GM18526 (cell line): ENCODE results near the gene LPCAT3.

Experiments
- POLR2A ChIP-seq: IDR thresholded peaks from 3 replicates; pipeline ENCODE4 v1.6.1; 2011; ENCODE audit not compliant: insufficient read length; ENCODE audit errors: extremely low read depth

The LPCAT3 gene

DNA sequence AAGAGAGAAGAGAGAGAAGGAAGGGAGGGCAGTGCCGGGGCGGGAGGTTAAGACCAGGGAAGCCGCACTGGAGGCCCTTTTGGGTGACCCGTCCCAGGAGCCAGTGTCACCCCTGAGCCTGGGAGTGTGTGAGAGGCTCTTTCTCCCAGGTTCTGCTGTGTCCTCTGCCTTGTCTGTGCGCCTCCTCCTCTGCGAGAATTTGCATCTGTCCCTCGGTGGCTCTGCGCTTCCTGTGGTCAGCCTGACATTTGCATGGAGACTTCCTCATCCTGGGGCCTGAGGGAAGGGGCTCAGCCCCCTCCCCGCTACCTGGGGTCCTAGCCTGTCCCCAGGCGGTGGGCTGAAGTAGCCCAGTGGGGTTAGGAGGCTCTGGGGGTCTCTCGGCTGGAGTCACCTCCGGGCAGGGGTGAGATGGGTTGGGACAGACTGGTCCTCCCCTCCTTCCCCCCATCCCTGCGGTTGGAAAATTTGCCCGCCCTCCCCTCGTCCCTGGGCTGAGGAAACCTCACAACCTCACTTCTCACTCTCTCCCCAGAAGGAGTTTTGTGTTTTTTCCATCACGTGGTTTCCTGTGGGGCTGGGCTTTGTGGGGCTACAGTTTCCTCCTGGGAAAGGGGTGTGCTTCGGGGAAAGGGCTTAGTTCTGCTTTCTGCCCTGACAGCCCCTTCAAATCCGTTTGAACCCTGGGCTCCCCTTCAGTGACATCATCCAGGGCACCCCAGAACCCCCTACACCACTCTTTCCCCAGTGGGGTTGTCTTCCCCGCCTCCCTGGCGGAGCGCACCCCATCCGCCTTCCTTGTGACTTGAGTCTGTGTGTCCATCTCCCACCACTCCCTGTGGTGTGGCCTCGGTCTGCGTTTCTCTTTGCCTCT, 64.6 kb downstream of the LPCAT3 start:
- TF ChIP-seq POLR2A, result peak; percentile 99

DNA sequence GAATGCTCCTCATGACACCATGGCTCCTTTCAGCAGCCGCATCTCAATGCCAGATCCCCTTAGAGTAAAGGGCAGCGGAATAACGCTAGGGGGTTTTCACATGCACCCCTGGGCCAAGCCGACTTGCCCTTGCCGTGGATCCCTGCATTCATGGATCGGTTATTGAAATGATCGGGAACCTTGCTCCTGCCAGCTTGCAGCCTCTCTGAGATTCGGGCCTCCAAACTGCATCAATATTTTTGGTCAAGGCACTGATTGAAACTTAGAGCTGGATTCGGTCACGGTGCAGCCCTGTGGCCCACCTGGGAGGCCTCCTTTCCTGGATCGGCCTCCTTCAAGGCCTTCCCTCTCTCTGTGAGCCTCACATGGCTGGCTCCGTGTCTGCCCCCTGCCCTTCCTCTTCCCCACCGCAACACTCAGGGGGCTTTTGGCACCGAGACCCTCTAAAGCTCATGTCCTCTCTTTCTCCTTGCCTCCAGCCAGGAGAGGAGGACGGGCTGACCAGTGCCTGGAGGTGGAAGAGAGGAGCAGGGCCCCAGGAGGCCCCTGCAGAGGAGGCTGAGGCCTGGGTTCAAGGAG, 65.3 kb downstream of the LPCAT3 start:
- no peak for TF ChIP-seq POLR2A

DNA sequence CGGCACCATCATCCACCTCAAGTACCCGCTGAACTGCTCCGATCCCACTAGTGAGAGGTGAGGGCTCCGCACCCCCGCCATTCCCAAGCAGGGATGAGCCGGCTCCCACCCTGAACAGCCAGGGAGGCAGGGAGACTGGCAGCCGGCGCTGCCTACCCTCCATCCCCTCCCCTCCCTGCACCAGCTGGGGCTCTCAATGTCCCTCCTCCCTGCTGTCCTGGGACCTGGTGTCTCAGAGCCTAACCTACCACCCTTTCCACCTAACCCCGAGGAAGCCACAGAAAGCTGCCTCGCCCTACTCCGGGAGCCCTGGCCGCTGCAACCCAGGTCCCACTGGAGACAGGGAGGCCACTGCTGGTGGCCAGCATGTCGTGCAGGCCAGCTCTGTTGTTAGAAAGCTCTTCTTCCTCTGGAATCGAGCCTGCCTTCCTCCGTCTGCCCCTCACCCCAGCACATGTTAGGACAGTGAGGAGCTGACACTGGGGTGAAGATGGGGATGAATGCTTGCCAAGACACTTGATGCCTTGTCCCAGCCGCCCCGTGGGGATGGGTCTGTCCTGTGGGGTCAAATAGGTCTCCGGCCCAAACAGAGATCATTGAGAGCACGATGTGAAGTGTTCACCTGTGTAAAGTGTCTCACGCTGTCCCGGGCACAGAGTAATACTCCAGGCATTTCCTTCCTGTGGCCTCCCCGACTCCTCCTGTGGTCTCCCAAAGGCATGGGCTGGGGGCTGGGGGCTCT, 66.0 kb downstream of the LPCAT3 start:
- TF ChIP-seq POLR2A, result peak; percentile 46

GRCh38 chr12:6951551-6952120, 66.6 kb downstream of the LPCAT3 start:
- no peak for TF ChIP-seq POLR2A

DNA sequence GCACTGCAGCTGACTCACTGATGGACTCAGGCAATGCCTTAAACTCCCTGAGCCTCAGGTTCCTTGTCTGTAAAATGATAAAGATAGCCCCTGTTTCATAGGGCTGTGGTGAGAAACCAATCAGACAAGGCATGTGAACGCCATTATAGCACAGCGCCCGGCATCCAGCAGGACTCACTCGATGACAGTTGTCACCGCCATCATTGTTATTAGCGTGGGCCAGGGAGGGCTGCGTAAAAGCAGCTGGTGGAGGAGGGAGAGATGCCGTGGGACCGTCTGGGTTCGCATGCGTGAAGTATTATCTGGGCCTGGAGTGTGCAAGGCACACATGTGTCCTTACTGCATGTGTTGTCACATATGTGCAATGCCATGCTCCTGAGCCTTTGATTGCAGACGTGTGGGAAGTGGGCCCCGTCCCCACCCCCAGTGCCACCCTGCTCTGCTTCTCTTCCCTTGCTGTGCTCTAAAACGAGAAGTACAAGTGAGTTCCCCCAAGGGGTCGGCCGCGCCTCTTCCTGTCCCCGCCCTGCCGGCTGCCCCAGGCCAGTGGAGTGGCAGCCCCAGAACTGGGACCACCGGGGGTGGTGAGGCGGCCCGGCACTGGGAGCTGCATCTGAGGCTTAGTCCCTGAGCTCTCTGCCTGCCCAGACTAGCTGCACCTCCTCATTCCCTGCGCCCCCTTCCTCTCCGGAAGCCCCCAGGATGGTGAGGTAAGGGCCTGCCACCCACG, 67.3 kb downstream of the LPCAT3 start, which contains the start of gene PTPN6:
Gene PTPN6, plus strand, starts transcription at position 546 of the 730 bp plus-strand sequence. Its CDS starts 157 bp downstream, at position 703.
- TF ChIP-seq POLR2A, result peak; percentile 94

DNA sequence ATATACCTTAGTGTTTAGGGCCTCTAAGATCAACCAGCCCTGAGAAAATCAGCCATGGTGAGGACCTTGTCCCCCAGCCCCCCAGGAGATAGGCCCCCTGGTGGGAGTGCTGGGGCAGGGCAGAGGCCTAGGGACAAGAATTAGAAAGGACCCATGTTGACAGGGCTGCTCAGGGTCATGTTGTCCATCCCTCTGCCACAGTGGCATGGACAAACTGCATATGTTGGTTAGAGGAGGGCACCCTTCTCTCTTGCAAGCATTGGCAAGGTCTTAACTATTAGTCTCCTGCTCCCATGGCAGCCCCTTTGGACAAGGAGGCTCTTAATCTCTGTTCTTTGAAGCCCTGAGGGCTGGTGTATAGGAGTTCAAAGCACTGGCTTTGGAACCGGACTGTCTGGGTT, 67.9 kb downstream of the LPCAT3 start:
- TF ChIP-seq POLR2A, result no peak

DNA sequence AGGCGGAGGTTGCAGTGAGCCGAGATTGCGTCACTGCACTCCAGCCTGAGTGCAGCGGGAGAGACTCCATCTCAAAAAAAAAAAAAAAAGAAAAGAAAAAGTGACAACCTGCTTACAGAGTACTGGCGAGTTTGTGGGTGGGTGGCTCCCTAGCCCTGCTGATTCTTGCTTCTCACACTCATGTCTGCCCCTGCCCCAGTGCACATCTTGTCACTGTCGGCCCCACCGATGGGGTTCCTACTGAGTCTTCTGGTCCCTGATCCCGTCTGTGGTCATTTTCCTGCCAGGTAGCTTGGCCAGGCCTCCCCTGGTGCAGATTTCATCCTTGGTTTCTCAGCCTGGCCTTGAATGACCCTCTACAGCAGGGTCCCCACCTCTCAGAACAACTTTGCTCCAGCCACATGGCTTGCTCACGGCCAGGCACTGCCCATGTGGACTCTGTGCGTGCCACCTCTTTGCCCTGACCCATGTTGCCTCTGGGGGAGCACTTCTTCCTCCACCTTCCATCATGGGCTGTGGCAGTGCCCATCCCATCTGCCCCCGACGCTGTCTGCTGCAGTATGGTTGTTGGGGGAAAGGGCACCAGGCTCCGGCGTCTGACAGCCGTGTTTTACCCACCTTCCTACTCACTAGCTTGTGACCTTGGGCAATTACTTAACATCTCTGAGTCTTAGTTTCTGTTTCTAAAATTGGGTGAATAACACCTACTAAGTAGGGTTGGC, 69.2 kb downstream of the LPCAT3 start:
- no peak for TF ChIP-seq POLR2A

DNA sequence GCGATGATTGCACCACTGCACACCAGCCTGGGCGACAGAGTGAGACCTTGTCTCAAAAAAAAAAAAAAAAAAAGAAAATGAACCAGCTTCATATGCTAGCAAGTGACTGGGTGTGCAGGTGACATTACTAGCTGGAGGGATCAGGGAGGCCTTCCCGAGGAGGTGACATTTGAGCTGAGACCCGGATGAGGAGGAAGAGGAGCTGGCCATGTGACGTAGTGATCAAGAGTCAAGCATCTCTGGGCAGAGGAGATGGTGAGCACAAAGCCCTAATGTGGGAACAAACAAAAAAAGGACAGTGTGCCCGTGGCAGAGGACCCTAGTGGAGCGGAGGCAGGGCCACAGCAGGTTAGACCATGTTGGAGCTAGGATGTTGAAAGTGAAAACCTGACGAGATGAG, 70.7 kb downstream of the LPCAT3 start:
- no peak for TF ChIP-seq POLR2A

GRCh38 chr12:6946920-6947374, 71.3 kb downstream of the LPCAT3 start:
- TF ChIP-seq POLR2A, result no peak

DNA sequence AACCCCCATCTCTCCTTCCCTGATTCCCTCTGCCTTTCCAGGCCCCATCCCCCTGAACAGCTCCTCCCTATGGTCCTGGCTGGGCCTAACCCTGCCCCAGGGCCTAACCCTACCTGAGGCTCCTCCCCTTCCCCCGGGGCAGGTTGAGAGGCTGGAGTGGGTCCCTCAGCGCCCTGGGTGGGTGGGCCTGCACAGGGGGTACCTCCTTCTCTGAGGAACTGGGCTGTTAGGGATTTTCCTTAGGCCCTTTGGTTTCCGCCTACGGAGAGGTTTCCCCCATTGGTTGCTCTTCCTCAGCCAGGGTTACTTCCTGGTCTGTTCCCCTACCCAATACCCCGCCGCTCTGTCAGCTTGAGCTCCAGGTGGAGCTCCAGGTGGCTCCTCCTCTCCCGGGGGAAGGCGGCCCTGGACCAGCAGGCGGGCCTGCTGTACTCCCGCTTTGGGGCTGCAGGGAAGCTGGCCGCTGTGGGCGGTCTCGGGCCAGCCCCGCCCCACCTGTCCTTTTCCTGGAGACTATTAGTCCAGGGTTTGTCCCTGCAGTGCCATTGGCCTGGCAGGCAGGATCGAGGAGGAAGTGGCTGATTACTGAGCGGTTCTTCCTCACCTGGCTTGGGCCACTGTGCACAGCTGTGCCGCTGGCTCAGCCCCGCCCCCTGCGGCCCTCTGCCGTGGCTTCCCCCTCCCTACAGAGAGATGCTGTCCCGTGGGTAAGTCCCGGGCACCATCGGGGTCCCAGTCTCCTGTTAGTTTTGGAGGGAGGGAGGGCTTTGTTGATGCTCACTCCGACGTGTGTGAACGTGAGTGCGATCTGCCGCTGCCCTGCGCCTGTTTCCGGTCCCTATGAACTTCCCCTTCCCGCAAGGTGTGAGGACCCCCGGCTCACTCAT, 72.0 kb downstream of the LPCAT3 start:
- TF ChIP-seq POLR2A, result peak; percentile 52

GRCh38 chr12:6945613-6946012, 72.7 kb downstream of the LPCAT3 start:
- no peak for TF ChIP-seq POLR2A

- TF ChIP-seq POLR2A, result no peak
Measured at GRCh38 chr12:6944381-6945186, 73.7 kb downstream of the LPCAT3 start.
